GM19395 (cell line): Measurements from ENCODE around the gene MYO7A.

ENCODE experiments used
- ATAC-seq: cut with Tn5 transposase; IDR thresholded peaks from one replicate; pipeline ENCODE4 v1.9.1; 2021; ENCODE audit warnings: mild to moderate bottlenecking, moderate library complexity; ENCODE audit not compliant: unreplicated experiment

MYO7A gene

DNA sequence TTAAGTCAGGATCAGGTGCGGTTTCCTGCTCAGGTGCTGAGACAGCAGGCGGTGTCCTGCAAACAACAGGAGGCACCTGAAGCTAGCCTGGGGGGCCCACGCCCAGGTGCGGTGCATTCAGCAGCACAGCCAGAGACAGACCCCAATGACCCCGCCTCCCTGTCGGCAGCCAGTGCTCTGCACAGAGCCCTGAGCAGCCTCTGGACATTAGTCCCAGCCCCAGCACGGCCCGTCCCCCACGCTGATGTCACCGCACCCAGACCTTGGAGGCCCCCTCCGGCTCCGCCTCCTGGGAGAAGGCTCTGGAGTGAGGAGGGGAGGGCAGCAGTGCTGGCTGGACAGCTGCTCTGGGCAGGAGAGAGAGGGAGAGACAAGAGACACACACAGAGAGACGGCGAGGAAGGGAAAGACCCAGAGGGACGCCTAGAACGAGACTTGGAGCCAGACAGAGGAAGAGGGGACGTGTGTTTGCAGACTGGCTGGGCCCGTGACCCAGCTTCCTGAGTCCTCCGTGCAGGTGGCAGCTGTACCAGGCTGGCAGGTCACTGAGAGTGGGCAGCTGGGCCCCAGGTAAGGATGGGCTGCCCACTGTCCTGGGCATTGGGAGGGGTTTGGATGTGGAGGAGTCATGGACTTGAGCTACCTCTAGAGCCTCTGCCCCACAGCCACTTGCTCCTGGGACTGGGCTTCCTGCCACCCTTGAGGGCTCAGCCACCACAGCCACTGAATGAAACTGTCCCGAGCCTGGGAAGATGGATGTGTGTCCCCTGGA is at the start of gene MYO7A:
MYO7A (plus strand) TSS at position 327 of the 772 bp plus-strand sequence. CDS start 2,389 bp downstream, outside the sequence.
- no peak for ATAC-seq

DNA sequence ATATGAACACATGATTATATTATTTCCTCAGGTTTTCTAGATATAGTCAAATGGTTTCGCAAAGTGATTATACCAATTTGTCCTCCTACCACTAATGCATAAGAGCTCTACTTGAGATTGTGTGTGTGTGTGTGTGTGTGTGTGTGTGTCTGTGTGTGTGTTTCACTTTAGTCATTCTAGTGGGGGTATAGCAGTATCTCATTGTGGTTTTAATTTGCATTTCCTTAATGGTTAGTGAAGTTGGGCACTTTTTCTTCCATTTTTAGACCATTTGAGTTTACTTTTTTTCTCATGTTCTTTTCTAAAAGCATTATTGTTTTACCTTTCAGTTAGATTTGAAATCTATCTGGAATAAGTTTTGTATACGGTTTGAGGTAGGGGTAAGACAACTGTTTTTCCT is 48.4 kb upstream of the MYO7A start:
- ATAC-seq: no peak

DNA sequence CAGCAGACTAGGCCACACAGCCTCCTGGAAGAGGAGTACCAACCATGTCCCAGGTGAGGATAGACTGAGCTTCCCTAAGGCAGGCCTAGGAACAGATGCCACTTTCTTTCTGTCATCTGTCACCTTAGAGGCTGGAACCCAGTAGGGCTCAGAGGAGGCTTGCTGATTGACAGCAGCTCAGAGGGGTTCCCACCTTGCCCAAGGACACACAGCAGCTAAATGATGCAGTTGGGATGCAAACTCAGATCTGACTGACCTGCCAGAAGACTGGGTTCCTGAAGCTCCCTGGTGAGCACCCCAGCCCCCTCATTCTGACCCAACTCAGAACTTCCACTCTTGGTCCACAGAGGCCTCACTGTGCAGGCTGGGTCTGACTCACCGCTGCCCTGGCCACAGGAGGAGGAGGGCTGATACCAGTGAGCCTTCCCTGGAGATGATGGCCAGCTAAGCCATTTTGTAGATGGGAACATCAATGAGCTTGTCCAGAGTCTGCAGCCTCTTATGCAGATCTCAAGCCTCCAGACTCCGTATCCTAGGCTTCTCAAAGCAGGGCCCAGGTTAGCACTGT is 47.3 kb upstream of the MYO7A start:
- ATAC-seq: no peak

DNA sequence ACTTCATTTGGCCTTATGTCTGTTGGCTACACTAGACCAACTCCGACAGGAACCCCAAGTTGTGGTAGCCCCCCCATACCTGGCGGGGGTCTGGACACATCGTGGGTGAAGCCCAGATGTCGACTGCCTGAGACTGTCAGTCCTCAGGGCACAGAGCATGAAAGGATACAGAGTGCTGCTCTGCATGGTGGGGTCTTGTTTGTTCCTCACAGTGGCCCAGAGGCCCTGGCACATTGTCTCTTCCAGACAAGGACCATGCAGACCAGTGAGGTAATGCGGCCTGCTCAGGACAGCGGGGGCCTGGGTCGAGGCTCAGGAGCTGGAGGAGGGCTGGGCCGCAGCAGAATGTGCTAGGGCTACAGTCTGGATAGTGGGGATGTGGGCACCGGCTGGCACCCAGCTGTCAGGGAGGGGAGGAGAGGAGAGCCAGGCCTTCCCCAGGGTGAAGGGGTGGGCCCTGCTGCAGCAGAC is 46.6 kb upstream of the MYO7A start:
- no peak for ATAC-seq

DNA sequence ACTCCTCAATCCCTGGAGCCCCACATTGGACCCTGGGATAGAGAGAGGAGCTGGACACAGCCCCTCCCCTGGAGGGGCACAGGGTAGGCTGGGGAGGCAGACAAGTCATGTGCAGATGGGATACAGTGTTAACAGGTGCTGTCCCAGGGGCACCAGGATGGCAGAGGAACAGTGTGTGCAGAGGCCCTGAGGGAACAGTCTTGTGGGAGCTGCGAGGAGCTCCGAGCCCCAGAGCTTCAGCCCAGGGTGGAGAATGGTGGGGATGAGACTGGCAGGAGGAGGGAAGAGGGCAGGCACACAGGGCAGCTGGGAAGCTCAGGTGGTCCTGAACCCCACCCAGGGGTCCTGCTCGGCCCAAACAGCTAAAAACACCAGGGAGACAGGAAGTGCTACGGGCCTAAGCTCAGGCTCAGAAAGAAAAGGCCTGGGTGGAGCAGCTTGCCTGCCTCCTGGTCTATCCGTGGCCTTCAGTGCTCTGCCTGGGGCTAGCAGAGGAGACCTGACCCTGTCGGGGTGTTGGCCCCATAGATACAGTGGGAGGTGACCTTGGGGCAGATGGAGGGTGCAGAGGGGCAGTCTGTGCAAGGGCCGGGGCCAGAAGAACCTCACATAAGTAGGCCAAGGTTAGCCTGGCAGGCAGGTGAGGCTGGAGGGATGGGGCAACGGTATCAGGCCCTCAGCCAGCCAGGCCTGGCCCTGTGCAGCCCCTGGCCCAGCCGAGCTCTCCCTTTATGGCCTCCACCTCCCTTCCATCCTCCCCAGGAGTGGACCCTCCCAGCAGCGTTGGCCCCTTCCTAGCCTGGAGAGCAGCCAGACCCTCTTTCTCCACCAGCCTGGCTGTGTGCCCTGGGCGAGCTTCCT is 45.8 kb upstream of the MYO7A start:
- ATAC-seq: no peak

DNA sequence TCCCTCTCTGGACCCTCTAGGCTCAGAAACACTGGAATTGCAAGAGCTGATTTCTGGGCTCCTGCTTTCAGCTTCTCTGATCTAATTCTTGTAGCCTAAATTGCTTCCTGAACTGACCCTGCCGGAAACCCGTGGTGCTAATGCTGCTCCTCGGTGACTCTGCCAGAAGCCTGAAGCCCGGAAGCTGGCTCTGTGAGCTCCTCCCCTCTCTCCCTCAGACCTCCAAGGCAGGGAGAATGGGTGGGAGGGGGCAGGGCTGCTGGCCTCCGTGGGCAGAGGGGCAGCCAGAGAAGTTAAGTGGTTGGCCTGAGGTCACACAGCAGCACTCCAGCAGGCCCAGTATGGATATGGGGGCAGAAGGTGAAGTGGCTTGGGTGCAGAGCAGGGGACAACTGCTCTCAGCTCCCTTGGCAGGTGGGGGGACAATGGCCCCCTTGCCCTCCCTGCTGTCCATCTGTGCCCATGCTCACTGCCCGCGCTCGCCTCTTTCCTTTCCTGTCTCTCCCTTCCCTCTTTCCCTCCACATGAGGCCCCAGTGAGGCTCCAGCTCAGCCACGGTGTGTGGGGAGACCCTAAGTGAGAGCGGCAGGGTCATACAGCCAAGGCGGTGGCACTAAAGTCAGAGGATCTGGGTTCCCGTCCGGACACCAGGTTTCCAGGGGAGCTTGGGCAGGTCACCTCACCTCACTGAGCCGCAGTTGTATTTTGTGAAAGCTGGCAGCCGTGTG is 45.0 kb upstream of the MYO7A start:
- ATAC-seq: no peak

DNA sequence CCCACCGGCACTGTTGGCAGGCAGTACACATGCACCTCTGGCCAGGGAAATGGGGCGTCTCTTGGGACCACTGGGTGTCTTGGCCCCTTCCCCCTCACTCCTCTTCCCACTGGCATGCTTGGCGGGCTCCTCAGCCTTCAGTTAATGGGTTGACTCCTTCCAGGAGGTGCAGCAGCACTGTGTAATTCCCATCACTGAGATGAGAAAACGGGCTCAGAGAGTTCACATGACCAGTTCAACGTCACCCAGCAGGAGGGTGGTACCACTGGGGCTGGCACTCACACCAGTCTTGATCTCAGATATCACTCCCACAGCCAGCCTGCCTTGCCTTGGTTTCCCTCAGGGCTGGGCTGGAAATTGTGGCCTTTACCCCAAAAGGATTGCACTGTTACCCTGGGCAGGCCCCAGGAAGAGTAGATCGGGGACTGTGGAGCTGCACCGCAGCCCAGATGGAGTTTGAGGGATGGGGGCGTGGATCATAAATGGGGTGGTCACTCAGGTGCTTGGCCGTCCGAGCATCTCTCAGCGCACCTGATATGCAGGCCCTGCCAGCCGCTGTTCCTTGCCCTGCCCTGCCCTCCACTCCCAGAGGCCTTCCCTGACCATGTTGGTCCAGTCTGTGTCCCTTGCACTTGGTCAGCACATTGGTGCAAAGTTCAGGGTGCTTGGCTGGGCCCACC is 44.3 kb upstream of the MYO7A start:
- ATAC-seq: no peak

DNA sequence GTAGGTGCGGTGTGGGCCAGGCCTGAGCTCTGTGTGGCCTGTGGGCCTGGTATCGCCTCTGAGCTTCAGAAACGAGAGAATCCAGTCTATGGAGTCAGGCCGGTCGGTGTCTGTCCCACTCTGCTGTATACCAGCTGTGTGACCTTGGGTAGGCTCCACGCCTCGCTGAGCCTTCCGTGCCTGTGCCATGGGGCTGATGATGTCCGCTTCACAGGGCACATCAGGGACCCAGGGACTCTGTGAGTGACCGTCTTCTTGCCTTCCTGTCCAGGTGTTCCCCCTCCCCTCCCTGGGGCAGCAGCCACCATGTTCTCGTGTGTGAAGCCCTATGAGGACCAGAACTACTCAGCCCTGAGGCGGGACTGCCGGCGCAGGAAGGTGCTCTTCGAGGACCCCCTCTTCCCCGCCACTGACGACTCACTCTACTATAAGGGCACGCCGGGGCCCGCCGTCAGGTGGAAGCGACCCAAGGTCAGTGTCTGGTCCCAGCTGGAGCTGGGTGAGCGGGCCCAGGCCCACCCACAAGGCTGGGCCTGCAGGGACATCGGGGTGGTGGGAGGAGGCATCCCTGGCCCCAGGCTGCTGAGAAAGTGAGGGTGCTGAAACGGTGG is 43.4 kb upstream of the MYO7A start:
- ATAC-seq: no peak

DNA sequence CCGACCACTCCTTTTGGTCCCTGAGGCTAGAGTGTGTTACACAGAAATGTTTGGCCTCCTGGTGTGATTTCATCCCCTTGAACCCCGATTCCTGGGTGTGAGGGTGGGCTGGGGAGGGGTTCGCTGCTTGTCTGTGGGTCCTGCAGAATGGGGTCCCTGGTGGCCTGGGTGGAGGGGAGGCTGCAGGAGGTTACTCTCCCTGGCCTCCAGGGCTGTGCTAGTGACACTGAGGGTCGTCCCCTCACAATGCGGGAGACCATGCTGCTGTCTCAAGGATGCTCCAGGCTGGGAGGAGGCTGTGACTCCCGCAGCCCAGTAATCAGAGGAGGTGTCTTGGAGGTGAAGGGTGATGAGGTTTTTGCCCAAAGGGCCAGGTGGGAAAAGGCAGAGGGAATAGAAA is 42.4 kb upstream of the MYO7A start:
- no peak for ATAC-seq

DNA sequence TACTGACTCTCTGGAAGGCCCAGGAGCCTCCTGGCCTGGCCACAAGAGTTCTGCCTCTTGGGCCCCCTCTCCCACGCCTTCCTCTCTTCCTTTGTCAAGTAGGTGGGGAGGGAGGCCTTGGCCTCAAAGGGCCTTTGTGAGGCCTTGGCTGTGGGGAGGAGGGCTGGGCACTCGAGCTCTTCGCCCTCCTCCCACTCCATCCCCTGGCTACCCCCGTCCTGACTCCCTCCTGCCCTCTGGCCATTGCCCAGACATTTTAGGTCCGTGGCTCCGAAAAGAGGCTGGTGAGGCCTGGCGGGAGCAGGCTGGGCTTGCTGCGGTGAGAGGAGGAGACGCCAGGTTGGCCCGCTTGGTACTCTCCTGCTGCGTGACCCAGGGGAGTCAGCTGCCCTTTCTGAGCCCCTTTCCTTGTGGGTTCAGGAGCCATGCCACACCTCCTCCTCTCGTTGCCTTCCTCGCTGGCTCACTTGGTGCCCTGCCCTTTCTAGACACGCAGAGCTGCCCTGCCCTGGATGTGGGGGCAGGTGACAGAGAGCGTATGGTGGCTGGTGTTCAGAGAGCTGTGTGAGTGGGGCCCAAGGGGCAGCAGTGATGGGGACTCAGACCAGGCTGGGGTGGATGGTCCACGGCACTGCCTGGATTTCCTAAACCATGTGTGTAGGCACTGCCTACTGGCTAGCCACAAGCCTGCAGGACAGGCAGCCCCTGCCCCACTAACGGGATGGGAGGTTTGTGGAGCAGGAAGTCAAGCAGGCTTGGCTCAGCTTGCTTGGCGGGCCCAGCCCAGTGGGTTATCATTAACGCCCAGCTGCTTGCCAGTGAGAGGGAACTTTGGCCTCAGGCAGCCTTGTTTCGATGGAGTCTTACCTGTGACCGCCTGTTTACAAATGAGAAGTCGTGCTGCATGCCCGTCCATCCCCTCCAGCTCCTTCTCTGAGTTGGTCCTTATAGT is 41.2 kb upstream of the MYO7A start:
- no peak for ATAC-seq

DNA sequence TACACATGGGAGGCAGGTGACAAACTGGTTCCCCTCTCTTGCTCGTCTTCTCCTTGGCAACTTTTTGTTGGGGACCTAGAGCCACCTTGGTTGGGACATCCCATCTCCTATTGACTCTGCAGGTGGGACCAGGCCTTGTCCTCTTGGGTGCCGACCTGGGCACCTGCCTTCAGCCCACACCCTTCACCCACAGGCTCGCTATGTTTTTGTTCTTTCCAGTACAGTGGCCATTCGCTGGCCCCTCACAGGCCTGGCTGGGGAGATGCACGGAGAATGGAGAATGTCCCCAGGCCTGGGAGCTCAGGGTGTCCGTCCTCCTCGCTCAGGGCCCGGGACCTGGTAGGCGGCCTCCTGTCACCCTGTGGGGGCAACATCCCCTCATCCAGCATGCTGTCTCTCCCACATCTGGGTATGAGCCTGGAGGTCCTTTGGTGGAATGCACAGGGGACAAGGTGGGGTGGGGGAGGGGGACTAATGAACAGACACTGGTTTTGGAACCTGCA is 40.3 kb upstream of the MYO7A start:
- no peak for ATAC-seq

DNA sequence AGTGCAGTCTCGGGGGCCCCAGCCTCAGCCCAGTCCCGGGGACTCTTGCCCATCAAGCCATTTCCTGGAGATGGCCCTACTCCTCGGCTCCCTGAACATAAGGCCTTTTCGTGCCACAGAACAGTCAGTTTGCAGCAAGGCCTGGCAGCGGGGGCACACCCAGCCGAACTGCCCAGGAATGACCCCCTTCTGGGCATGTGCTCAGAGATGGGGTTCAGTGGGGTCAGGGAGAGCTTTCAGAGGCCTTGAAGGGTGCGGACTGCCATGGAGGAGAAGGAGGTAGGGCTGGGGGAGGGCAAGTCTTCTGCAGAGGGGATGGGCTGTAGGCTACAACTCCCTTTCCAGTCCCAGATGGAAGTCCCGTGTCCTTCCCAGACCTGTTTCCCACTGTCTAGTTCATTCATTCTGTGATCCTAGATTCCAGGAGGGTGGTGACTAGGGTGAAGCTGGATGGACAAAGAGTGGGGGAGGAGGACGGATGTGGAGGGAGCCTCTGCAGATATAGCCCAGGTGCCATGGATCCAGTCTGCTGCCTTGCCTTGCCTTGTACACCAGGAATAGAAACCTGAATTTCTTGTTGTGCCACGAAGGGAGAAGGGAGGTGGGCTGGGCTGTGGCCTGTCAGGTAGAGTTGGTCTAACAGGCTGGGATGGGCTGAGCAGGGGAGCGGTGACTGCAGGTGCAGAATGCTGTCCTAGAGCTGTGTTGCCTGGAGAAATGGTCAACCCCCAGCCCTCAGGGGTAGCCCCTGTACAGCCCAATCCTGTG is 39.6 kb upstream of the MYO7A start:
- no peak for ATAC-seq

DNA sequence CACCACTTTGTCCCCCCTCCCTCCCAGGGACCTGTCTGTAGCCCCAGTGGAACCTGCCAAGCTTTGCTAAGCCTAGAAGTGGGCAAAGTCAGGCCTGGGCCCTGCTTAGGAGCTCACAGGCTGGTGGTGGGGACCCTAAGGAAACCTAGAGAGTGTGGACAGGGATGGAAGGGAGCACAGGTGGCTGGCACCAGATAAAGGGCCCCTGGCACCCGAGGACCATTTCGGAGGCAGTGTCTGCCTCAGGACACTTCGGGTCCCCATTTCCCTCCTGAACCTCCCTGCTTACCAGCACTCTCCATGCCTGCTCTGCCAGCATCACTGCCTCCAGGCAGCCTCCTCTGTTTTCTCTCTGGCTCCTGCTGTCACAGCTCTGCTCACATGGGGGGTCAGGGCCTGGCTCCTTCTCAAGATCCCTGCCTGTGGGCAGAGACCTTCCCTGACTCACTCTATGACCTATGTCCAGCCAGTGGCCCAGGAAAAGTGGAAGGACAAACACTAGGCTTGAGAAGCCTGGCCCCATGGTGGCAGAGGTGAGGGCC is 39.0 kb upstream of the MYO7A start:
- no peak for ATAC-seq

DNA sequence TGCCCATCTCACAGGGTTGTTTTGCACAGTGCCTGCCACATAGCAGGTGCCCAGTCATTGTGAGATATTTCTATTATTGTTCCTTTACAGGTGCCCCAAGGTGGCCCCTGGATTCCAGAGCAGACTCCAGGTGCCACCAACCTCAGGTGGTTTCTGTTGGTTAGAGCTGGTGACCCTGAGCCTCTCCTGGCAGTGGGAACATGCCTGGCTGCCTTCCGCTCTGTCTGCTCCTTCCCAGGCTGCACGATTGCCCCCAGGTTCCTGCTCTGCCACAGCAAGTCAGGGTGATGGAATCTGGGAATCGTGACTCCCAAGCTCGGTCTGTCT is 38.0 kb upstream of the MYO7A start:
- ATAC-seq: no peak

DNA sequence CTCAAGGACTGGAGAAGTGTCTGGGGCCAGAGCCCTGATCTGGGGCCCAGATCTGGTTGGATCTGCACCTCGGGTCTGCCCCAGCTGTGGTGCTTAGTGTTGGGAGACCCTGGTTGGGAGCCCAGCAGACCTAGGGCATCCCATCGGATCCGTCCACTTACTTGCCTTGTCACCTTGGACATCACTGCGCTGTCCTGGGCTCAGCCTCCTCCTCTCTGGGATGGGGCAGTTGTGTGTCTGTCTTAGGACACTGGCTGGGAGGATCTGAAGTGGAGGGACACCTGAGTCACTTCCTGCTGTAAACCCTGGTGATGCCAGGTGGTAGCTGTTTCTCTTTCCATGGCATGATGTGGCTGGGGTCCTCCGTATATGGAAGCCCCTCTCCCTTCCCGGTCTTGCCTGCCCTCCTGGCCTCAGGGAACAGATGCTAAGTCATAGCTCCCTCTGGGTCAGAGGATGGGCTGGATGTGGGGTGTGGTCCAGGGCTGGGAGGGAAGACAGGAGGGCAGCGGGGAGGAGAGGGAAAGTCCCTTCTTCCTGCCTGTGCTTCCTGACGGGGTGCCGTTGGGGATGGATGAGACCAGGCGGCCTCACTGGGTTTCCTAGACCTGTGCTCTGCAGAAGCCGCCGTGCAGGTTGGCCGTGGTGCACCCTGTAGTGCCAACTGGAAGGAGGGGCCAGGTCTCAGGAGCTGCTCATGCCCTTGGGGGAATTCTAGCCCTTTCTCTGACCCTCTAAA is 37.5 kb upstream of the MYO7A start:
- ATAC-seq: no peak

DNA sequence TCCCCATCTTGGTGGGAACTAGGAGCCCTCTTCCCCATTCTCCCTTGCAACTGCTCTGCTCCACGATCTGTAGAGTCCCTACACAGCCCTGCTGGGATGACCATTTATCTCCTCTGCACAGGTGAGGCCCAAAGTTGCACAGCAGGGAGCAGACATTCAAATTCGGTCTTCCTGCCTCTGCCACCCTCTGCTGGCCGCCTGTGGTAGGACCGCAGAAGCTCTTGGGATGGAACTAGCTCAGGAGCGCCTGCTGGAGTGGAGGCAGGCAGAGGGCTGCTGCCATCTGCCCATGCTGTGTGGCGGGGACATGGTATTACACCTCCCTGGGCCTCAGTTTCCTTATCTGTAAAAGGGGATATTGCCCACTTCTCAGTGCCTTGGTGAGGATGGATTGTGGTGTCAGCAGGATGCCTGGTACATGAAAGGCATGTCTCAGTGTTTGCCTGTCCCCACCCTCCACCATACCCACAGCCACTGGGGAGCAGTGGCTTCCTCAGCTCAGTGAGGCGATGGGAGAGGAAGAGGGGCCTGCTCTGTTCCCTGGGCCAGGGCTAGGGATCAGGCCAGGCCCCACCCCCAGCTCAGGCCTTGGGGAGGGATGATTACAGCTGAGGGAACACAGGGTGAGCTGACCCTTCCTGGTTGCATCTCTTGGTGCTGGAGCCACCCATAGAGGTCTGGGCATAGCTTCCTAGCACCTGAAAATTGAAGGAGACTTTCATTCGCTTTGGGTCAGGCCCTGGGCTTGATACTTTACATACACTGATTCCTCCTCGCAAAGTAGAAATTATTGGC is 36.7 kb upstream of the MYO7A start:
- ATAC-seq: peak; percentile 81
